ENCODE results near the gene PDE3B. TPM values are rescaled to one million over a fixed set of nuclear protein-coding genes. Genes with fewer than 3 reads are reported as not detected.

PDE3B gene
- total and polyA plus RNA-seq, 2 of the 4 experiments (the other 2 are of a cell fraction), result 0.21 to 1.3 TPM

GRCh38 chr11:14898355-14898754 is 254.8 kb downstream of the PDE3B start:
- H2BK15ac ChIP-seq (ENCODE audit: low read depth, low read length), result no peak overlapping the region
- dilution Hi-C loops (cut with HindIII; ENCODE audit: low sequenced_read_pairs, unreplicated experiment), result no loop called here

More at GRCh38 chr11:14898355-14898754, 254.8 kb downstream of the PDE3B start:
- Histone ChIP-seq H3K23ac (ENCODE audit: low read depth, low read length) (no peak overlapping the region), H3K9ac (ENCODE audit: low read depth, low read length) (no peak overlapping the region), H3K56ac (ENCODE audit: extremely low read depth, insufficient read depth, low read length) (no peak overlapping the region), H3K36me3 (ENCODE audit: control insufficient read depth, insufficient read depth, low read length) (no peaks in the 10 kb centered on the region), H2AK5ac (ENCODE audit: low read depth, low read length) (no peak overlapping the region), H3K27ac (ENCODE audit: insufficient read depth, low read length) (no peak overlapping the region), H2AFZ (replicated peaks; ENCODE audit: low read length, poor library complexity) (no peak overlapping the region), H3K18ac (ENCODE audit: low read depth, low read length) (no peak overlapping the region), H4K5ac (ENCODE audit: low read depth, low read length) (no peak overlapping the region), H3K4me2 (ENCODE audit: low read depth, low read length) (no peak overlapping the region), H2BK5ac (ENCODE audit: low read depth, low read length, poor library complexity, severe bottlenecking) (no peak overlapping the region), H3K79me1 (ENCODE audit: low read depth in 1 of 2, low read length in 2 of 2) (no peaks in the 10 kb centered on the region), H4K20me1 (ENCODE audit: insufficient read depth, low read length) (no peaks in the 10 kb centered on the region), H3K27me3 (ENCODE audit: control insufficient read depth, insufficient read depth, low read length) (peaks cover 6% of the 10 kb centered on the region), H3K9me1 (ENCODE audit: insufficient read depth, low read length) (no peaks in the 10 kb centered on the region), H3K4me3 (ENCODE audit: insufficient read depth, low read depth, low read length) (no peak overlapping the region), H2BK20ac (ENCODE audit: low read depth, low read length) (no peak overlapping the region), H3K4me1 (ENCODE audit: control insufficient read depth, insufficient read depth, low read length) (no peaks in the 10 kb centered on the region), H4K91ac (ENCODE audit: insufficient read depth, low read depth, low read length) (no peak overlapping the region), H3K14ac (replicated peaks; ENCODE audit: low read depth, low read length) (no peak overlapping the region), H3K4ac (ENCODE audit: low read depth, low read length) (no peak overlapping the region), H2AK9ac (replicated peaks; ENCODE audit: low read depth, low read length, poor library complexity) (no peak overlapping the region), H3K9me3 (ENCODE audit: control insufficient read depth, insufficient read depth, low read length) (no peaks in the 10 kb centered on the region), H2BK120ac (ENCODE audit: low read depth, low read length) (no peak overlapping the region), H4K8ac (ENCODE audit: low read depth in 2 of 2, low read length in 2 of 2) (no peak overlapping the region)
- CTCF ChIA-PET, result interaction anchor here (0.7 kb wide), 1 partner anchor 109 kb away, joined by 3 read pairs; no protein-coding TSS in a partner anchor
- no TSS peak for BruUV-seq (replicated peaks)
- DNase-seq (no peak), ATAC-seq (ENCODE audit: low read depth) (no peak)
- no CpG with 5 or more reads among the region's 3 CpGs for WGBS, 2 experiments (ENCODE audit: extremely low coverage in 2 of 2, insufficient read length in 1 of 2)
- intact Hi-C loops (cut with micrococcal nuclease) (no loop called here), in situ Hi-C loops (cut with MboI; ENCODE audit: low sequenced_read_pairs) (loop anchor here (5.0 to 25.0 kb wide), 2 partner anchors 376 to 636 kb away; partner anchors contain the start of gene PSMA1)
- no peak for TF ChIP-seq FOS (IDR thresholded peaks at IDR 0.05; ENCODE audit: low read depth, low read length)
- no peak for TF ChIP-seq CTCF (conservative IDR thresholded peaks at IDR 0.05; ENCODE audit: low read depth, low read length)
- POLR2A ChIA-PET (ENCODE audit: unreplicated experiment), result no interaction called here

Measured in IMR-90 (cell line).